HL-60/S4 treated with retinoic acid at 250 ng/mL for 4 days and 3 days (cell line): Measurements from ENCODE around the gene KCNC3.

Source experiments
- in situ Hi-C: fragments of 300-500 bp; cut with MboI; formaldehyde crosslinking; loops from 2 replicates; pipeline ENCODE4 v1.7.0; 2022; ENCODE audit warnings: low sequenced_read_pairs

Gene KCNC3

GRCh38 chr19:50328224-50328872, 829 bp downstream of the KCNC3 start:
- in situ Hi-C loops, result no loop called here

- in situ Hi-C loops, result no loop called here
These were observed 1.5 kb downstream of the KCNC3 start for GRCh38 chr19:50327461-50328223.

GRCh38 chr19:50327013-50327412, 2.2 kb downstream of the KCNC3 start:
- in situ Hi-C loops, result no loop called here

DNA sequence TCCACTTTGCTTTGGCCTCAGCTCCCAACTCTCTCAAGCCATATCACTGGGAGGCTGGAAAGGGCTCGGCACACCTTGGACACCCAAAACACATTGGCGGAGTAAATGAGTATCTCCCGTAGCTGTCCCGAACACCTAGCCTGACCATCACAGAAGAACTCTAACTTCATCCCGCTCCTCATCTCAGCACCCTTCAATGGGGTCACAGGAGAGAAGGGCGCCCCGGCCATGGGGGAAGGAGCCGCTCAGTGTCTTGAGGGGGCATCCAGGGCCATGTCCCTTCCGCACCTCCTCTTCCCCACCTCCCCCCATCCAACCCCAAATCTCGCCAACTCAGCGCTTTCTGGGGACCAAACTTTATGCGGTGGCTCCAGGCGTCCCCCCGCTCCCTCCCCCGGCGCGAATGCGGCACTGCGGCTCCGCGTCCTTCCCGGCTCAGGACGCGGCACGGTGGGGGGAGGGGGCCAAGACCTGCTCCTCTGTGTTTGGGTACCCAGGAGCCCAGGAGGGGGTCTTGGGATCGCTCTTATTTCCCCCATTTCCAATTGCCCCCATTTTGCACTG, 3.0 kb downstream of the KCNC3 start:
- in situ Hi-C loops, result no loop called here

GRCh38 chr19:50325310-50326100, 3.7 kb downstream of the KCNC3 start:
- in situ Hi-C loops, result no loop called here

DNA sequence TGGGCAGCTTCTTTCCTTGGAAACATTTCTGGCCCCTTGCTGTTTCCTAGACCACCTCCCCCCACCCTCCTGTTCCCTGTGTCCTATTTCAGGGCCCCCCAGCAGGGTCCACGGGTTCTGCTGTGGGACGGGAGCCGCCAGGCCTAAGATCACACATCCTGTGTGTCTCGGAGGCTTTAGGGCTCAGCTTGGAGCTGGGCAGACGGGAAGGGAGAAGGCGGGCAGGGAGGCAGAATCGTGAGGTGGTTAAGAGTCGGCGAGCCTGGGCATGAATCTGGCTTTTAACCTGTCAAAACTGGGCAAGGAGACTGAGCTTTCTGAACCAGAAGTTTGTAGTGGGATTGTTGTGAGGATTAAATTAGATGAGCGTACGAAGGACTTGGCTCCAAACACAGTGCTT, 4.8 kb downstream of the KCNC3 start:
- in situ Hi-C loops, result no loop called here

GRCh38 chr19:50323782-50324133, 5.4 kb downstream of the KCNC3 start:
- in situ Hi-C loops, result no loop called here

DNA sequence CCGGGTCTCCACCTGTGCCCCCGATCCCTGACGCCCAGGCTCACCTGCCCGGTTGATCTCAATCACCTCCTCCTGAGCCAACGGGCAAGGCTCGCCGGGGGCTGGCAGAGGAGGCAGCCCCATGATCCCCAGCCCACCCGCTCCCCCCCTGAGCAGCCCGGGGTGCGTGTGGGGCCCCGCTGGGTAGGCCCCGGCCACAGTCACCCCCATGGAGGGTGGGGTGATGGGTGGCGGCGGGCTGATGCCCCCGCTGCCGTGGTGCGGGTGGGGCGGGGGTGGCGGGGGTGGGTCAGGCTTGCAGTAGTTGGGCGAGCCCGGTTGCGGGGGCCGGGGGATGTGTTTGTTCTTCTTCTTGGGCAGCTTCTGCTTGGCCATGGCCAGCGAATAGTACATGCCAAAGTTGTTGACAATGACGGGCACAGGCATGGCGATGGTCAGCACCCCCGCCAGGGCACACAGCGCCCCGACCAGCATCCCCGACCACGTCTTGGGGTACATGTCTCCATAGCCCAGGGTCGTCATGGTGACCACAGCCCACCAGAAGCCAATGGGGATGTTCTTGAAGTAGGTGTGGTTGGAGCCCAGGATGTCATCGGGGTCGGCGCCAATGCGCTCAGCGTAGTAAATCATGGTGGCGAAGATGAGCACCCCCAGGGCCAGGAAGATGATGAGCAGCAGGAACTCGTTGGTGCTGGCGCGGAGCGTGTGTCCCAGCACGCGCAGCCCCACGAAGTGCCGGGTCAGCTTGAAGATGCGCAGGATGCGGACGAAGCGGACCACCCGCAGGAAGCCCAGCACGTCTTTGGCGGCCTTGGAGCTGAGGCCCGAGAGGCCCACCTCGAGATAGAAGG, 6.0 kb downstream of the KCNC3 start:
- in situ Hi-C loops, result no loop called here

GRCh38 chr19:50322234-50322633, 6.9 kb downstream of the KCNC3 start:
- in situ Hi-C loops, result no loop called here

DNA sequence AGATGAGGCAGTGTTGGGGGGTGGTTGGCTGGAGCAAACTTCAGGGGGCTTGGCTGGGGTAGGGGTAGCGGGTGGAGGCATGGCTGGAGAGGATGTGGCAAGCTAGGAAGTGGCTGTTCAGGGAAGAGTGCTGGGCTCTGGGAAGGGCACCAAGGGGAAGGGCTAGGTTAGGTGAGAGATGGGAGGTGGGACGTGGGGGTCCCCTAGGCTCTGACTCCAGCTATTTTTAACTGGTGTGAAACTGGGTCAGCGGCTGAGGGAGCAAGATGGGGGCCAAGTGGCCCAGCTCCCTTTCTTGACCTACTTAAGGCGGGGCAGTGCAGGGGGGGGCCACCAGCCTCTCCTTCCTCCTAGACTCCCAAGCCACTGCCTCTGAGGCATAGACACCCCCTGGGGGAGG, 7.3 kb downstream of the KCNC3 start:
- in situ Hi-C loops, result no loop called here

GRCh38 chr19:50320596-50320995, 8.6 kb downstream of the KCNC3 start:
- in situ Hi-C loops, result no loop called here

DNA sequence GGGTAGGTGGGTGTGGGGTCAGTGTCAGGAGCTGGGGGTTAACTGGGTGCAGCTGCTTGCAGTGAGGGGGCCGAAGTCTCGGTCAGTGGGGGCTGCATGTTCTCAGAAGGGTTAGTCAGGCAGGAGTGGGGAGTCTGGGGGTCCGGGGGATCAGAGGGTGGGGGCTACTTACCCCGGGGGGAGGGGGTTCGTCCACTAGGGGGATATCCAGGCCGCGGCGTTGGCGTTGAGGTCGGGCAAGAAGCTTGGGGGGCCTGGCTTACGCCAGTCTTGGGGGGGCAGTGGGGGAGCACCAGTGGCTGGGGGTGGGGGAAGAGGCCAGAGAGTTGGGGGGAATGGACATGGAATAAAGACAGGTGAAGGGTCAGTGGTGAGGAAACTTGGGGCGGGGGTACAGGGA, 9.1 kb downstream of the KCNC3 start:
- in situ Hi-C loops, result no loop called here

DNA sequence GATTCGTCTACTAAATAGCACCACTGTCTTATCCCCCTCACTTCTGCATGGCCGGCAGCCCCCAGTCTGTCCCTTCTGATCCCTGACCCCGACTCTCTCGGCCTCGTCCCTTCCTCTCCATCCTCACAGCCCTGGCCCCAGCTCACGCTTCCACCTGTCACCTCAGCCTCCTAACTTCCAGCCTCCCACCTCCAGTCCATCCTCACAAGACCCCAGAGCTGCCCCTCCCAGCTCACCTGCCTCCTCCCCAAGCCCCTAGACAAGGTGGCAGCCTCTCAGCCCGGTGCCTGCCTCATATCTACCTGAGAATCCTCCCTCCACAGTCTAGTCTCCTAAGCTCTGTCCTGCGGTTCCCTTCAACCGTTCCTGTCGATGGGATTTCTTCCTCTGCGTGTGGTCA, 10.0 kb downstream of the KCNC3 start:
- in situ Hi-C loops, result no loop called here

DNA sequence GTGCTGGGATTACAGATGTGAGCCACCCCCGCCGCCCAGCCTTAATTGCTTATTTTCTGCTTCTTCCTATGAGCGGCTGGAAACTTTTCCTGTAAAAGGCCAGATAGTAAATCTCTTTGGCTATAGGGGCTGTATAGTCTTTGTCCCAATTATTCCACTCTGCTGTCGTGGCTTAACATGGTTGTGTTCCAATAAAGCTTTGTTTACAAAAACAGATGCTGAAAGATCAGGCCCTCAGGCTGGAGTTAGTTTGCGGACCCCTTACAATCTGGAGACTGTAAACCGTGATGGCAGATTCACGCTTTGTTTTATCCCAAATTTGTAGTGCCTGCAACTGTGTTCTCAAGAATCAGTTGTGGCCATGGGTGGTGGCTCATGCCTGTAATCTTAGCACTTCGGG, 10.7 kb downstream of the KCNC3 start:
- in situ Hi-C loops, result no loop called here

GRCh38 chr19:50317115-50317514, 12.1 kb downstream of the KCNC3 start:
- in situ Hi-C loops, result no loop called here

DNA sequence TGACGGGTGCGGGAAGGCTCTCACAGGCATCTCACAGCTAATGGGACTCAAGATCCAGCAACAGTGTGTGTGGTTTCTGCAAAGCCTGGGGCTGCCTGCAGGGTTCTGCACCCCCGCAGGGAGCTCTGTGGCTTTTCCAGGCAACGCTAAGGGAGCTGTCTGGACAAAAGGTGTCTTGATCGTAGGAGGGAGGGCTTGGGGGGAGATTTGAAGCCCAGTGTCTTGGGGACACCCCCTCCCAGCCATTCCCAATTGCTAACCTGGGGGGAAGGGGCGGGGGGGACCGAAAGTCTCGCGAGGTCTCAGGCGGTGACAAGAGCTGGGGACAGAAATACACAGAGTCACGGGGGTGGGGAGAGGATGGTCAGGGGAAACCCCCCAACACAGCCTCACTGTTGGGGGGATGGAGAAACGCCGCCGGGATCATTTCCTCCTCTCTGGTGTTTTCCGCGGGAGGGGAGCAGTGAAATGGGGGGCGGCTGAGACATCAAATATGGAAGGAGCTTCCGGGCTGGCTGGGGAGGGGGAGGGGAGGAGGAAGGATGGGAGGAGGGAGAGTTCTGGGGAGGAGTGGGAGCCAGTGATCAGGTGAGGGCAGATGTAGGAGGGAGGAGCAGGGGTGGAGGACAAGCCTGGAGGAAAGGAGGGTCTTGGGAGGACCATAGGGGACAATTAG, 13.3 kb downstream of the KCNC3 start:
- in situ Hi-C loops, result no loop called here

GRCh38 chr19:50314724-50315708, 14.2 kb downstream of the KCNC3 start:
- in situ Hi-C loops, result no loop called here

DNA sequence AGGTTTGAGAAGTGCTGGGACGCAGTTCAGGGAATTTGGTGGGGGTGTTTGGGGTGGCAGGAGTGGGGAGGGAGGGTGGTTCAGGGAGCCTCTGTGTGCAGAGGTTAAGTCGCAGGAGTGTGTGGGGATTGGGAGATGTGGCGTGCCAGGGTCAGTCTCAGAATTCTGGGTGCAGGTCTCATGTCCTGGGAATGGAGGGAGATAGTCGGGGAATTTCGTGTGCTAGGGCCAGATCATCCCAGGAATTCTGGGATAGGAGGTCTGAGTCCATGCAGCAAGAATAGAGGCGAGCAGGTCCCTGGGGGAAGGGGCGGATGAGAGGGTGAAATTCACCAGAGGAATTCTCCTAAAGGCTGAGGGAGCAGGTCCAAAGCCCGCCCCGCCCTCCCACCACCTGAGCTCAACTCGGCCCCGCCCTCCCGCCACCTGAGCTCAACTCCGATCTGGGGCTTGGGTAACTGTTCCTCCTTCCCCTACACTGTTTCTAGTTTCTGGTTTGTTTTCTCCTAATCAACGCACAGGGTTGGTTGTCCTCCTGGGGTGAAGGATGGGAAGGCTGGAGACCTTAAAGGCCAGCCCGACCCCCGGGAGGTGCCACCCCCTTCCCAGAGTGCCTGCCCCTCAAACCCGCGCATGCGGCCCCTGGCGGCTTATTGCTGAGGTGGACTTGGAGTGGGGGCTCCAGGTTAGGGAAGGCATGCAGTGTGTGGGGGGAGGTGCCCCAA, 15.2 kb downstream of the KCNC3 start:
- in situ Hi-C loops, result no loop called here
